Stimulated activated CD4-positive, alpha-beta T cell treated with anti-CD3 and anti-CD28 coated beads, TNF-alpha, amount 100 ng/mL, for 24 hours (primary cell): ENCODE measurements around the gene B3GNT2.
"Not testable (repeated sequence)": the region's sequence is repeated elsewhere in the genome, so short reads cannot be mapped to it uniquely, and the experiment has no call there.

ENCODE experiments used
- DNase-seq, 3 experiments: peaks; one replicate each; pipeline ENCODE4 v3.0.0-alpha.2; 2020; ENCODE audit warnings: low read depth in 3 of 3

Gene B3GNT2, protein sequence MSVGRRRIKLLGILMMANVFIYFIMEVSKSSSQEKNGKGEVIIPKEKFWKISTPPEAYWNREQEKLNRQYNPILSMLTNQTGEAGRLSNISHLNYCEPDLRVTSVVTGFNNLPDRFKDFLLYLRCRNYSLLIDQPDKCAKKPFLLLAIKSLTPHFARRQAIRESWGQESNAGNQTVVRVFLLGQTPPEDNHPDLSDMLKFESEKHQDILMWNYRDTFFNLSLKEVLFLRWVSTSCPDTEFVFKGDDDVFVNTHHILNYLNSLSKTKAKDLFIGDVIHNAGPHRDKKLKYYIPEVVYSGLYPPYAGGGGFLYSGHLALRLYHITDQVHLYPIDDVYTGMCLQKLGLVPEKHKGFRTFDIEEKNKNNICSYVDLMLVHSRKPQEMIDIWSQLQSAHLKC

GRCh38 chr2:62195421-62196277 lies at the start of gene B3GNT2:
Gene B3GNT2, plus strand, starts transcription at chr2:62196115. Its CDS starts 26,106 bp downstream, at chr2:62222221.
- DNase-seq = peak; percentile 65 to 82 (median 70)

- peak in 1 of 3 experiments; percentile 3 for DNase-seq
Observed at GRCh38 chr2:62146790-62147189, 49.1 kb upstream of the B3GNT2 start.

- no peak for DNase-seq
Observed at GRCh38 chr2:62147610-62148301, 48.2 kb upstream of the B3GNT2 start.

GRCh38 chr2:62149708-62150107 lies 46.2 kb upstream of the B3GNT2 start:
- no peak for DNase-seq

DNA sequence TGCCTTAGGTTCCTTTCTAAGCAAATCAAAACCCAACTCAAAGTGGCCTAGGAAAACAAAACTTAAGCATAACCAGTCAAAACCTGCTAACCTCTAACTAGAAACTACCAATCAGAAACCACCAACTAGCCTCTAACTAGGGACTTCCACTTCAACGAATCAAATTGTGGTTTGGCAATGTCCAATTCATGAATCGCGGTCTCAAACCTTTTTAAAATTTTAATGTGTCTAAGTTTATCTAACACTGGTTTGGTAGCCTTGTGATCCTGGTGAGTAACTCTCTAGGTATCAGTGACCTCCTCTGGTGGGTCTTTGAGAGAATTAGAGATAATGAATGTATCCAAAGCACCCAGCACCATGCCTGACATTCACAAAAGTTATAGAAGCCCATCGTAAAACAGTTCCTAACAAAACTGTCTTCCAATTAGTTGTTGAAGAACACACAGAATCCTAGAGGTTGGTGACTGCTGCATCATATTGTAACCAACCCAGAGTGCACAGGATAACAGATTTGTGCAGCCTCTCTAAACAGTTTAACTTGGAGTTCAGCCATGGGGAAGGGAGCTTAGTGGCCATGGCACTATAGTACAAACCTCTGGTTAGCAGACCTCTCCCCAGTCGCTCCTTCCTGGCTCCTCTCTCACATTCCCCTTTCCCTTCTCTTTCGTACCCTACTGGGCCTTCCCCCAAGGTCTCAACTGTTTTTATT lies 45.2 kb upstream of the B3GNT2 start:
- DNase-seq = no peak

DNA sequence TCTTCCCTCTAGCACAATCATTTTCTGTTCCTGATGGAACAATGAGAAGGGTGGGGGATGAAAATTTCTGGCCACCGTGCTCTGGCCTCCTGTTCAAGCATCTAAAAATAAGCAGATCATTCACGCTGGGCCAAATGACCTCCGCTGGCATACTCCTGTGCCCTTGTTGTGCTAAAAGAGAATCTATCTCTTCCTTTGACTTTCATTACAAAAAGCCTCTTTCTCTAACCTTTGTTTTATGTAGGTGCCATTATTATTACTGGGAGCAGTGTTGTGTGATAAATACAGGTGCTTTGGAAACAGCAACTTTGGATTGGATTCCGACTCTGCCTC lies 44.6 kb upstream of the B3GNT2 start:
- DNase-seq = no peak

DNA sequence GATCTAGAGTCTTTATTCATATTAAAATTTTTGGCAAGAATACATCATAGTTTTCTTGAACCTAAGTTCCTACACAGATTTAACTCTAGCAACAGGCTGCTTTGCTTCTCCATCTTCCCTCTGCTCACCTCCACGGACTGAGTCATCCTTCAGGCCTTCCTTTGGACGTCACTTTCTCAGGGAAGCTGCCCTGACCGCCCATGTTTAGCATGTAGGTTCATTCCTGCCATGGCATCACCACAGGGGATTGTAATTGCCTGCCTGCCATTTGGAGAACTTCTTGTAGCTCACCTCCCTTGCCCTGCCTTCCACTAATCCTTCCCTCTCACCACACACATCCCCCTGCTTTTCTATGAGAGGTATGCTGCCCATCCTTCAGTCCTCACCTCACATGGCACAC lies 43.9 kb upstream of the B3GNT2 start:
- no peak for DNase-seq

GRCh38 chr2:62156861-62157496 lies 38.9 kb upstream of the B3GNT2 start:
- DNase-seq = no peak

DNA sequence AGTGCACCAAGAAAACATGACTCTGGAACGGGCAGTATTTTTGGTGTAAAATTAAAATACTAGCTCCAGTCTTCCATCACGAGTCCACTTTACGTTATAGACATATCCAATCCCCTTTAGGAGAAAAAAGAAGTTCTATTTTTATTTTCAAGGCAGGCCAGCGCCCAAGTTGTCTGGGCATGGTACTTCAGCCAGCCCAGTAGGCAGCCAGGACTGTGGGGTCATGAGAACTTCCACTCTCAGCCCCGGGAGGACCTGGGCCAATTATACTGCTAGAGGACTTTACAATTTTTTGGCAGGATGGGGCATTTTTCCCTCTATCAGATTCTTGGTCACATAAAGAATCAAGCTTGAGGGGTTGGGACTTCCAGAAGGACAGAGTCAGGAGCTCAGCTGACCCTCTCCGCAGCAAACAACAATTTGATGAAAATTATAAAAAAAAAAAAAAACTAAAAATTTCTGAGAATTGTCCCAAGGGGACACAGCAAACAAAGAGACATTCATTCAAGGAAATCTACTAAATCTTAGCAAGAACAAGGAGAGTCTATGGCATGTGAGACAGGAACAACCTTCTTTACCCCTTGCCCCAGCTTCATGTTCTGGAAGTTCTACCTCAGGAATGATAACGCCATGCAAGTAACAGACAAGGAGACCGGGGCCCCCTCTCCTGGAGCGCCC lies 37.3 kb upstream of the B3GNT2 start:
- no peak for DNase-seq

DNA sequence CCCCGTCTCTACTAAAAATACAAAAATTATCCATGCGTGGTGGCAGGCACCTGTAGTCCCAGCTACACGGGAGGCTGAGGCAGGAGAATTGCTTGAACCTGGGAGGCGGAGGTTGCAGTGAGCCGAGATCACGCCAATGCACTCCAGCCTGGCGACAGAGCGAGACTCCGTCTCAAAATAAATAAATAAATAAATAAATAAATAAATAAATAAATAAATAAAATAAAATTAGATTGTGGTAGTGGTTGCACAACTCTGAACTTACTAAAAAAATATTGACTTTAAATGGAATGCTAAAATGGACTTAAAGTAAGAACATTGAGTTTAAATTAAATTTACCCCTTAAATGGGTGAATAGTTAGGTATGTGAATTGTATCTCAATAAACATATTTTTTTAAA lies 35.2 kb upstream of the B3GNT2 start:
- DNase-seq = not testable (repeated sequence)

GRCh38 chr2:62163106-62163831 lies 32.6 kb upstream of the B3GNT2 start:
- no peak for DNase-seq

DNA sequence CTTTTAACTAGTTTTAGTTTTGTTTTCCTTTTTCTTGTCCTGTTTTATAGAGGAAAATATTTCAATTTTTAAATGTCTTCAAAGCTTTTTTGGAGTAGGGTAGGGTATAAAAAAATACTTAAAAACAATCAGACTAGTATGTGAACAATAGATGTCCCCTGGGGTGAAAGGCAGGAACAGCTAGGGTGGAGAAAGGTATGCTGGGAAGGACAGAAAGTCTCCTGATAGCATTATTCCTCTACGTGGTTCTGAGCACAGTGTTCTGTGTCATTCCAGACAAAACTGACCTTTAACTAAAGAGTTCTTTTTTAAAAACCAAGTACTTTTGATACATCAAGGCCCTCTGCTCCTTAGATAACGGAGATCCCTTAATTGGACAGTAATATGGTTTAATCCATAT lies 32.1 kb upstream of the B3GNT2 start:
- DNase-seq = no peak

- no peak for DNase-seq
Observed at GRCh38 chr2:62175728-62176127, 20.2 kb upstream of the B3GNT2 start.

DNA sequence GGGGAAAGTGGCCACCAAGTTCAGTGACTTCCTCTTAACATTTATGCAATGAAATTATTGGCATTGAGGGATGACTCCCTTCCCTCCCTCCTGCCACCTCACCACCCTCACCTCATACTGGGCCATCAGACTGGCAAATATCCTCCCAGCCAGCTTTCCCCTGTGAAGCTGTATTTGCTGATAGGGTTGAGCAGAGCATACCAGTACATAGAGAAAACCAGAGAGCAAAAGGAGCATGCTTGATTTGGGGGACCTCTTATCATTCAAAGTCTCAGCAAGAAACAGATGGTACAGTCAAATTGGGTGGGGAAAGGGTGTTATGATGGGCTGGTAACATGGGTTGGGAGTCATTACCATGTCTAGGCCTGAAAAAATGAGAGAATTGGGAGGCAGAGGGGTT lies 19.1 kb upstream of the B3GNT2 start:
- no peak for DNase-seq

DNA sequence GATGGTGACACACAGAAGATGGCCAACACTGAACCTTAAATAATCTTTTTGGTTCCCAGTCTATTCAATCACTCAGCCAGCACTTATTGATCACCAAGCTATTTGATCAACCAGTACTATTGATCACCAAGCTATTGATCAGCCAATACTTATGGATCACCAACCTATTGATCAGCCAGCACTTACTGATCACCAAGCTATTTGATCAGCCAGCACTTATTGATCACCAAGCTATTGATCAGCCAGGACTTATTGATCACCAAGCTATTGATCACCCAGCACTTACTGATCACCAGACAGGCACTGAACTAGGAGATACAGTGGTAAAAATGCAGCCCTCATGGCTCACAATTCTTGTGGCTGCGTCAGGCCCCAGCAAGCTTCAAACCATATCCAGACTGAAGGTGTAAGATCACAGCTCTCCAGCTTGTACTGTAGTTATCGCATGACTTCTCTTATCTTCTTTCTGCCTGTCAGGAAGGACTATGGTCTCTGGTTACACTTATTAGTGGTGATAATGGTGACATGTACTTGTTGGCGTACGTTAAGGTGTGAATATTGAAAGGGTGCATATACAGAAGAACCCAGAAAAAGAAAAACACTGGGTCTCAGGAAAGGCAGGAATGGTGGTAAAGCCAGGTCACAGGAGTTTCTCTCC lies 18.4 kb upstream of the B3GNT2 start:
- no peak for DNase-seq

- DNase-seq = no peak
Observed at GRCh38 chr2:62178741-62179271, 17.1 kb upstream of the B3GNT2 start.

DNA sequence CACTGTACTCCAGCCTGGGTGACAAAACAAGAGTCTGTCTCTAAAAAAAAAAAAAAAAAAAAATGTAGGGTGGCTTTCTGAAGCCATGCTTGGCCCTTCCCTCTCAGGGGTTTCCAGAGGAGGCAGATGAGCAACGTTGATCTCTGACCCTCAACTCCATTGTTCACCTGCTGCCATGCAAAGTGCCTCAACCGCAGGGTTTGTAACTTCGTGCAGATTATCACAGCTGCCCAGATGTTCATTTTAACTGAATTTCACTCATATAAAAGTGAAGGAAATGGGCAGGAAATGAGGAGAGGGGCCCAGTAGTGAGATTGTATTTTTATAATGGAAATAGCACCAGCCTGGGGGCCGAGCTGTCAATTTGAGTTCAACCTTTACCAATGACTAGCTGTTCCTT lies 14.9 kb upstream of the B3GNT2 start:
- no peak for DNase-seq

- no peak for DNase-seq
Observed at GRCh38 chr2:62181843-62182242, 14.1 kb upstream of the B3GNT2 start.

- no peak for DNase-seq
Observed at GRCh38 chr2:62184512-62185230, 11.2 kb upstream of the B3GNT2 start.
